HG02610 (cell line): ENCODE data around the gene CARS1.
"Not testable (repeated sequence)": the region's sequence is repeated elsewhere in the genome, so short reads cannot be mapped to it uniquely, and the experiment has no call there.

ENCODE experiments used
- ATAC-seq: cut with Tn5 transposase; IDR thresholded peaks from one replicate; pipeline ENCODE4 v1.9.1; 2021; ENCODE audit warnings: mild to moderate bottlenecking, moderate library complexity; ENCODE audit not compliant: unreplicated experiment

Gene CARS1

GRCh38 chr11:3063876-3064275, 6.7 kb upstream of the CARS1 start:
- not testable (repeated sequence) for ATAC-seq

- not testable (repeated sequence) for ATAC-seq
These were observed 6.2 kb upstream of the CARS1 start for GRCh38 chr11:3063432-3063831.

GRCh38 chr11:3060436-3061025, 3.3 kb upstream of the CARS1 start:
- ATAC-seq, result no peak

GRCh38 chr11:3058753-3059664, 1.8 kb upstream of the CARS1 start:
- ATAC-seq, result no peak

GRCh38 chr11:3056296-3057068, 741 bp downstream of the CARS1 start:
- no peak for ATAC-seq

GRCh38 chr11:3055891-3056290, 1.3 kb downstream of the CARS1 start:
- ATAC-seq, result no peak

GRCh38 chr11:3052567-3052966, 4.7 kb downstream of the CARS1 start:
- no peak for ATAC-seq

- peak; percentile 39 for ATAC-seq
These were observed 5.1 kb downstream of the CARS1 start for GRCh38 chr11:3052109-3052479.

GRCh38 chr11:3051196-3052108, 5.8 kb downstream of the CARS1 start:
- no peak for ATAC-seq

GRCh38 chr11:3050386-3051195, 6.6 kb downstream of the CARS1 start:
- ATAC-seq, result no peak

- ATAC-seq, result peak; percentile 77
These were observed 7.6 kb downstream of the CARS1 start for GRCh38 chr11:3049430-3050243.

- no peak for ATAC-seq
These were observed 9.6 kb downstream of the CARS1 start for GRCh38 chr11:3047637-3048036.

- ATAC-seq, result no peak
These were observed 10.6 kb downstream of the CARS1 start for GRCh38 chr11:3046641-3047040.

- no peak for ATAC-seq
These were observed 11.0 kb downstream of the CARS1 start for GRCh38 chr11:3046190-3046589.

GRCh38 chr11:3044915-3045314, 12.3 kb downstream of the CARS1 start:
- no peak for ATAC-seq

- ATAC-seq, result no peak
These were observed 13.2 kb downstream of the CARS1 start for GRCh38 chr11:3044004-3044403.

GRCh38 chr11:3043315-3043871, 13.8 kb downstream of the CARS1 start:
- ATAC-seq, result no peak

GRCh38 chr11:3042496-3043314, 14.5 kb downstream of the CARS1 start:
- ATAC-seq, result no peak
